ENCODE measurements around the gene ENTREP1. TPM values are rescaled to one million over a fixed set of nuclear protein-coding genes. Genes with fewer than 3 reads are reported as not detected.
"Not testable (repeated sequence)": the region's sequence is repeated elsewhere in the genome, so short reads cannot be mapped to it uniquely, and the experiment has no call there.

The ENTREP1 gene
- total RNA-seq, 3 donors from 2014 or later = 3.0 to 52.7 (median 30.5) TPM

GRCh38 chr9:69431777-69432176 lies 106.8 kb downstream of the ENTREP1 start:
- Histone ChIP-seq H3K36me3 (no peaks in the 10 kb centered on the region), H3K27ac (no peak overlapping the region), H3K4me1 (no peaks in the 10 kb centered on the region), H3K9me3 (no peaks in the 10 kb centered on the region), H3K27me3 (no peaks in the 10 kb centered on the region), H3K4me3 (no peak overlapping the region)
- TF ChIP-seq POLR2A (IDR thresholded peaks at IDR 0.05) (no peak), POLR2AphosphoS5 (IDR thresholded peaks at IDR 0.05) (no peak), CTCF (IDR thresholded peaks at IDR 0.05) (no peak)
- no peak for DNase-seq (ENCODE audit: low spot score in 2 of 2)
- intact Hi-C loops (cut with DNase I; ENCODE audit: low total_unique reads) = no loop called here

DNA sequence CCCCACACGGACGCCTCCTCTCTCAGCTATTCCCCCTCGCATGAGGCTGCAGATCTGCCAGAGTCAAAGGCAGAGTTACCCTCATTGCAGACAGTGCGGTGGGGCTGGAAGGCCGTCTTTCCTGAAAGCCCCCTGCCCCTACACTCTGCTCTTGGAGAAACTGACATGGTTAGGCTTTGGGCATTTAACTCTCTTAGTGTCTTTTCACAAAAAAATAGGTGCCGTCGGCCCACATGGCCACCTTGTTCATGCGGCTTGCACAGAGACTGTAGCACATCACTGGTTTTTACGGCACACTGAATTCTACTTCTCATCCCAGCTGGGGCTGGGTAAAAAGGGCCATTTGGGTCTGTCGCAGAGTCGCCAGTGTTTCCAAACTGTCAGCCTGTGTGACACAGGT lies 107.6 kb downstream of the ENTREP1 start:
- H3K27me3 ChIP-seq = no peaks in the 10 kb centered on the region
- no peaks in the 10 kb centered on the region for H3K36me3 ChIP-seq
- no peak for TF ChIP-seq CTCF (IDR thresholded peaks at IDR 0.05)
- TF ChIP-seq POLR2AphosphoS5 (IDR thresholded peaks at IDR 0.05) = no peak
- no peak for TF ChIP-seq POLR2A (IDR thresholded peaks at IDR 0.05)

GRCh38 chr9:69433392-69433791 lies 108.4 kb downstream of the ENTREP1 start:
- TF ChIP-seq CTCF (IDR thresholded peaks at IDR 0.05) = no peak
- no peak for TF ChIP-seq POLR2AphosphoS5 (IDR thresholded peaks at IDR 0.05)
- TF ChIP-seq POLR2A (IDR thresholded peaks at IDR 0.05) = no peak
- Histone ChIP-seq H3K9me3 (no peaks in the 10 kb centered on the region), H3K36me3 (no peaks in the 10 kb centered on the region), H3K27ac (no peak overlapping the region), H3K4me1 (no peaks in the 10 kb centered on the region), H3K27me3 (no peaks in the 10 kb centered on the region), H3K4me3 (no peak overlapping the region)
- intact Hi-C loops (cut with DNase I; ENCODE audit: low total_unique reads) = no loop called here
- no peak for DNase-seq (ENCODE audit: low spot score in 2 of 2)

More for the DNA sequence above, 107.6 kb downstream of the ENTREP1 start:
- no peaks in the 10 kb centered on the region for H3K9me3 ChIP-seq
- no peaks in the 10 kb centered on the region for H3K4me1 ChIP-seq
- DNase-seq (ENCODE audit: low spot score in 2 of 2) = no peak
- H3K4me3 ChIP-seq = no peak overlapping the region
- H3K27ac ChIP-seq = no peak overlapping the region
- intact Hi-C loops (cut with DNase I; ENCODE audit: low total_unique reads) = no loop called here

DNA sequence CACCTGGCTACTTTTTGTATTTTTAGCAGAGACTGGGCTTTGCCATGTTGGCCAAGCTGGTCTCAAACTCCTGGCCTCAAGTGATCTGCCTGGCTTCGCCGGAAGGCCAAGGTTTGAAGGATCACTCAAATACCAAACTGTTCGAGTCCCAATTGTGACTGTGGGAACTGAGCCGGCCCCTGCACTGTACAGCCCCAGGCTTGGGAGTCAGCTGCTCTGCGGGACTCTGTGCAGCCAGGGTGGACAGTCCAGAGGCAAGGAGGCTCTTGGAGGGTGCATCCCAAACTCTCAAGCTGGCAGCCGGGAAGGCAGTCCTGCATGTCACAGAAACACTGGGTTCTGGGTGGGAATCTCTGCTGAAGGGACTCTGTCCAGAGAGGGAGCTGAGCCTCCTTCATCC lies 109.0 kb downstream of the ENTREP1 start:
- intact Hi-C loops (cut with DNase I; ENCODE audit: low total_unique reads) = no loop called here
- Histone ChIP-seq H3K9me3 (no peaks in the 10 kb centered on the region), H3K4me1 (no peaks in the 10 kb centered on the region), H3K27me3 (no peaks in the 10 kb centered on the region), H3K4me3 (no peak overlapping the region), H3K27ac (no peak overlapping the region), H3K36me3 (no peaks in the 10 kb centered on the region)
- no peak for DNase-seq (ENCODE audit: low spot score in 2 of 2)
- no peak for TF ChIP-seq CTCF (IDR thresholded peaks at IDR 0.05)
- TF ChIP-seq POLR2AphosphoS5 (IDR thresholded peaks at IDR 0.05) = no peak
- TF ChIP-seq POLR2A (IDR thresholded peaks at IDR 0.05) = no peak

DNA sequence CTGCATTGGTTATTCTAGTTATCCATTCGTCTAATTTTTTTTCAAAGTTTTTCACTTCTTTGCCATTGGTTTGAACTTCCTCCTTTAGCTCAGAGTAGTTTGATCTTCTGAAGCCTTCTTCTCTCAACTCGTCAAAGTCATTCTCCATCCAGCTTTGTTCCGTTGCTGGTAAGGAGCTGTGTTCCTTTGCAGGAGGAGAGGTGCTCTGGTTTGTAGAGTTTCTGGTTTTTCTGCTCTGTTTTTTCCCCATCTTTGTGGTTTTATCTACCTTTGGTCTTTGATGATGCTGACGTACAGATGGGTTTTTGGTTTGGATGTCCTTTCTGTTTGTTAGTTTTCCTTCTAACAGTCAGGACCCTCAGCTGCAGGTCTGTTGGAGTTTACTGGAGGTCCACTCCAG lies 114.6 kb downstream of the ENTREP1 start:
- H3K27me3 ChIP-seq, H3K4me3 ChIP-seq: not testable (repeated sequence)
- intact Hi-C loops (cut with DNase I; ENCODE audit: low total_unique reads) = loop anchor here (10.0 kb wide), 1 partner anchor 285 kb away; no protein-coding TSS in a partner anchor

DNA sequence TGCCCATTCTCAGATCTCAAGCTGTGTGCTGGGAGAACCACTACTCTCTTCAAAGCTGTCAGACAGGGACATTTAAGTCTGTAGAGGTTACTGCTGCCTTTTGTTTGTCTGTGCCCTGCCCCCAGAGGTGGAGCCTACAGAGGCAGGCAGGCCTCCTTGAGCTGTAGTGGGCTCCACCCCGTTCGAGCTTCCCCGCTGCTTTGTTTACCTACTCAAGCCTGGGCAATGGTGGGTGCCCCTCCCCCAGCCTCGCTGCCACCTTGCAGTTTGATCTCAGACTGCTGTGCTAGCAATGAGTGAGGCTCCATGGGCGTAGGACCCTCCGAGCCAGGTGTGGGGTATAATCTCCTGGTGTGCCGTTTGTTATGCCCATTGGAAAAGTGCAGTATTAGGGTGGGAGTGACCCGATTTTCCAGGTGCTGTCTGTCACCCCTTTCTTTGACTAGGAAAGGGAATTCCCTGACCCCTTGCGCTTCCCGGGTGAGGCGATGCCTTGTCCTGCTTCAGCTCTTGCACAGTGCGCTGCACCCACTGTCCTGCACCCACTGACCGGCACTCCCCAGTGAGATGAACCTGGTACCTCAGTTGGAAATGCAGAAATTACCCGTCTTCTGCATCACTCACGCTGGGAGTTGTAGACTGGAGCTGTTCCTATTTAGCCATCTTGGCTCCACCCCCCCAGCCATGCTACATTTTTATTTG lies 115.4 kb downstream of the ENTREP1 start:
- not testable (repeated sequence) for H3K27me3 ChIP-seq; H3K27ac ChIP-seq; H3K4me3 ChIP-seq; H3K36me3 ChIP-seq; H3K4me1 ChIP-seq; H3K9me3 ChIP-seq; DNase-seq (ENCODE audit: low spot score in 2 of 2)
- intact Hi-C loops (cut with DNase I; ENCODE audit: low total_unique reads) = loop anchor here (10.0 kb wide), 1 partner anchor 284 kb away; no protein-coding TSS in a partner anchor

More for the DNA sequence above, 114.6 kb downstream of the ENTREP1 start:
- H3K27ac ChIP-seq; H3K9me3 ChIP-seq; H3K4me1 ChIP-seq; DNase-seq (ENCODE audit: low spot score in 2 of 2); H3K36me3 ChIP-seq: not testable (repeated sequence)

Other genes starting within 250 kb of the ENTREP1 start
- 100 to 1,000 TPM in 2 of 3 donors, 10 to 100 TPM in 1; 85.2 to 125 (median 108) TPM for gene TJP2, start 150.9 kb upstream of the ENTREP1 start, total RNA-seq